Measurements from ENCODE around the gene PCSK9. TPM values are rescaled to one million over a fixed set of nuclear protein-coding genes. Genes with fewer than 3 reads are reported as not detected.

PCSK9 gene
- total RNA-seq, 4 donors from 2014 or later: 0.07 TPM; not detected in 3

GRCh38 chr1:55069280-55069679, 29.9 kb downstream of the PCSK9 start:
- Histone ChIP-seq H3K4me3 (no peak overlapping the region), H3K27me3 (no peaks in the 10 kb centered on the region), H3K27ac (no peak overlapping the region), H3K4me1 (peaks cover 42 to 54% of the 10 kb centered on the region in 2 donors), H3K36me3 (peaks cover 0 to 56% of the 10 kb centered on the region in 2 donors), H3K9me3 (no peaks in the 10 kb centered on the region)
- DNase-seq (no peak), ATAC-seq (no peak)
- TF ChIP-seq POLR2A (IDR thresholded peaks at IDR 0.05) (no peak), CTCF (IDR thresholded peaks at IDR 0.05 in 4 of 5, conservative IDR thresholded peaks at IDR 0.05 in 1 of 5) (no peak)
- intact Hi-C loops (cut with DNase I; ENCODE audit: low total_unique reads) (no loop called here), in situ Hi-C loops (cut with MboI; ENCODE audit: low sequenced_read_pairs in 4 of 4) (no loop called here)

GRCh38 chr1:55070293-55071164, 31.2 kb downstream of the PCSK9 start:
- Histone ChIP-seq H3K4me1 (peaks cover 30 to 41% of the 10 kb centered on the region in 2 donors), H3K36me3 (peaks cover 0 to 68% of the 10 kb centered on the region in 2 donors), H3K27ac (peak overlapping the region in 3 of 4 donors; percentile 19 to 37 (median 20)), H3K9me3 (no peaks in the 10 kb centered on the region), H3K27me3 (no peaks in the 10 kb centered on the region), H3K4me3 (no peak overlapping the region)
- TF ChIP-seq POLR2A (IDR thresholded peaks at IDR 0.05): no peak
- no peak for TF ChIP-seq CTCF (IDR thresholded peaks at IDR 0.05 in 4 of 5, conservative IDR thresholded peaks at IDR 0.05 in 1 of 5)
- peak in 1 of 2 donors; percentile 47 for ATAC-seq
- in situ Hi-C loops (cut with MboI; ENCODE audit: low sequenced_read_pairs in 4 of 4) (no loop called here), intact Hi-C loops (cut with DNase I; ENCODE audit: low total_unique reads) (no loop called here)
- peak in 1 of 2 donors; percentile 60 for DNase-seq

GRCh38 chr1:55071477-55071876, 32.1 kb downstream of the PCSK9 start:
- ATAC-seq (no peak), DNase-seq (no peak)
- TF ChIP-seq CTCF (IDR thresholded peaks at IDR 0.05 in 4 of 5, conservative IDR thresholded peaks at IDR 0.05 in 1 of 5) (peak in 1 of 5 experiments; percentile 11), POLR2A (IDR thresholded peaks at IDR 0.05) (no peak)
- Histone ChIP-seq H3K27me3 (no peaks in the 10 kb centered on the region), H3K36me3 (peaks cover 0 to 76% of the 10 kb centered on the region in 2 donors), H3K27ac (peak overlapping the region in 1 of 4 donors; percentile 1), H3K9me3 (no peaks in the 10 kb centered on the region), H3K4me1 (peaks cover 20 to 32% of the 10 kb centered on the region in 2 donors), H3K4me3 (no peak overlapping the region)
- intact Hi-C loops (cut with DNase I; ENCODE audit: low total_unique reads) (no loop called here), in situ Hi-C loops (cut with MboI; ENCODE audit: low sequenced_read_pairs in 4 of 4) (no loop called here)

- TF ChIP-seq CTCF (IDR thresholded peaks at IDR 0.05 in 4 of 5, conservative IDR thresholded peaks at IDR 0.05 in 1 of 5): no peak
- no peak for TF ChIP-seq POLR2A (IDR thresholded peaks at IDR 0.05)
- peak; percentile 72 to 77 for ATAC-seq
- H3K36me3 ChIP-seq: peaks cover 0 to 90% of the 10 kb centered on the region in 2 donors
- H3K4me3 ChIP-seq: no peak overlapping the region
- H3K27ac ChIP-seq: peak overlapping the region in 3 of 4 donors; percentile 7 to 62 (median 37)
- H3K9me3 ChIP-seq: no peaks in the 10 kb centered on the region
- peak; percentile 46 to 63 for DNase-seq
- intact Hi-C loops (cut with DNase I; ENCODE audit: low total_unique reads): no loop called here
- in situ Hi-C loops (cut with MboI; ENCODE audit: low sequenced_read_pairs in 4 of 4): no loop called here
- no peaks in the 10 kb centered on the region for H3K27me3 ChIP-seq
- peaks cover 7 to 14% of the 10 kb centered on the region in 2 donors for H3K4me1 ChIP-seq
These were observed 34.0 kb downstream of the PCSK9 start for GRCh38 chr1:55073187-55073916.

Data from gastrocnemius medialis (tissue), 4 donors.